Muscle of leg (tissue), 11 donors: ENCODE results near the gene ZCCHC24. TPM values are rescaled to one million over a fixed set of nuclear protein-coding genes. Genes with fewer than 3 reads are reported as not detected.

Experiments
- DNase-seq: peaks from one replicate; pipeline ENCODE4 v3.0.0; 2013
- H3K27ac ChIP-seq: one replicate; pipeline ENCODE4 v1.5.1; 2013; ENCODE audit warnings: mild to moderate bottlenecking, low read length, control low read depth
- H3K27me3 ChIP-seq: one replicate; pipeline ENCODE4 v1.6.1; 2013; ENCODE audit warnings: low read length; ENCODE audit not compliant: control insufficient read depth, insufficient read depth
- H3K36me3 ChIP-seq: one replicate; pipeline ENCODE4 v1.6.1; 2013; ENCODE audit warnings: low read length; ENCODE audit not compliant: control insufficient read depth, insufficient read depth
- H3K4me1 ChIP-seq: one replicate; pipeline ENCODE4 v1.6.1; 2013; ENCODE audit warnings: low read length; ENCODE audit not compliant: control insufficient read depth, insufficient read depth
- H3K4me3 ChIP-seq: one replicate; pipeline ENCODE4 v1.5.1; 2013; ENCODE audit warnings: low read length, control low read depth
- H3K9me3 ChIP-seq: replicated peaks from 2 replicates; pipeline ENCODE4 v1.6.1; 2013; ENCODE audit warnings: low read depth, low read length; ENCODE audit not compliant: control insufficient read depth
- WGBS: methylation state at CpG from one replicate; pipeline ENCODE4 v1.1.5; 2013; ENCODE audit warnings: missing lambda C conversion rate; ENCODE audit not compliant: insufficient coverage; 5-methylcytosine and 5-hydroxymethylcytosine counted together
- polyA plus RNA-seq, 8 donors: library from polyadenylated mRNA; unstranded; fragments of 120-200 nt; gene quantifications; one replicate each; pipeline versions ENCODE4 v1.2.1 to v1.2.3, GENCODE V29; 2013; ENCODE audit warnings: inconsistent platforms in 1 of 8, low replicate concordance in 1 of 8; ENCODE audit not compliant: insufficient read length in 8 of 8, insufficient read depth in 1 of 8
- total RNA-seq: library from RNA; stranded (reverse); fragments of 120-200 nt; gene quantifications from one replicate; pipeline ENCODE4 v1.2.4, GENCODE V29; 2013

The ZCCHC24 gene
- total and polyA plus RNA-seq, 9 donors = 25.0 to 65.5 (median 54.7) TPM

- Histone ChIP-seq H3K27ac (no peak overlapping the region), H3K9me3 (no peaks in the 10 kb centered on the region), H3K4me3 (no peak overlapping the region), H3K36me3 (peaks cover 64% of the 10 kb centered on the region), H3K4me1 (peaks cover 59% of the 10 kb centered on the region), H3K27me3 (no peaks in the 10 kb centered on the region)
- WGBS = 72% methylated on average over 6 of the region's 12 CpGs
- no peak for DNase-seq
Observed at GRCh38 chr10:79415736-79416577, 29.5 kb downstream of the ZCCHC24 start.

GRCh38 chr10:79414714-79415113, 30.7 kb downstream of the ZCCHC24 start:
- no peak for DNase-seq
- Histone ChIP-seq H3K4me1 (peaks cover 46% of the 10 kb centered on the region), H3K9me3 (no peaks in the 10 kb centered on the region), H3K27me3 (no peaks in the 10 kb centered on the region), H3K36me3 (peaks cover 64% of the 10 kb centered on the region), H3K4me3 (no peak overlapping the region), H3K27ac (no peak overlapping the region)
- 89% methylated on average over 3 of the region's 3 CpGs for WGBS

- WGBS = 51% methylated on average over 7 of the region's 10 CpGs
- Histone ChIP-seq H3K4me1 (peaks cover 31% of the 10 kb centered on the region), H3K27me3 (no peaks in the 10 kb centered on the region), H3K4me3 (no peak overlapping the region), H3K9me3 (no peaks in the 10 kb centered on the region), H3K36me3 (peaks cover 55% of the 10 kb centered on the region), H3K27ac (no peak overlapping the region)
- DNase-seq = no peak
Observed at GRCh38 chr10:79413196-79413595, 32.2 kb downstream of the ZCCHC24 start.

- Histone ChIP-seq H3K9me3 (no peaks in the 10 kb centered on the region), H3K27ac (no peak overlapping the region), H3K27me3 (no peaks in the 10 kb centered on the region), H3K4me3 (no peak overlapping the region), H3K36me3 (peaks cover 48% of the 10 kb centered on the region), H3K4me1 (peaks cover 29% of the 10 kb centered on the region)
- 81% methylated on average over 5 of the region's 11 CpGs for WGBS
- DNase-seq = no peak
Observed at GRCh38 chr10:79412516-79412915, 32.9 kb downstream of the ZCCHC24 start.

GRCh38 chr10:79411546-79412495, 33.6 kb downstream of the ZCCHC24 start:
- H3K27ac ChIP-seq = no peak overlapping the region
- H3K9me3 ChIP-seq = no peaks in the 10 kb centered on the region
- no peak overlapping the region for H3K4me3 ChIP-seq
- no peaks in the 10 kb centered on the region for H3K27me3 ChIP-seq
- 68% methylated on average over 22 of the region's 22 CpGs for WGBS
- peaks cover 43% of the 10 kb centered on the region for H3K36me3 ChIP-seq
- peaks cover 22% of the 10 kb centered on the region for H3K4me1 ChIP-seq
- DNase-seq = no peak

GRCh38 chr10:79410315-79411094, 34.9 kb downstream of the ZCCHC24 start:
- no peak overlapping the region for H3K4me3 ChIP-seq
- 76% methylated on average over 10 of the region's 10 CpGs for WGBS
- peaks cover 8% of the 10 kb centered on the region for H3K4me1 ChIP-seq
- no peaks in the 10 kb centered on the region for H3K9me3 ChIP-seq
- peaks cover 36% of the 10 kb centered on the region for H3K36me3 ChIP-seq
- H3K27ac ChIP-seq = peak overlapping the region; percentile 29
- no peak for DNase-seq
- H3K27me3 ChIP-seq = no peaks in the 10 kb centered on the region

GRCh38 chr10:79409726-79410085, 35.7 kb downstream of the ZCCHC24 start:
- H3K4me3 ChIP-seq = no peak overlapping the region
- WGBS = 52% methylated on average over 2 of the region's 9 CpGs
- no peaks in the 10 kb centered on the region for H3K27me3 ChIP-seq
- DNase-seq = no peak
- H3K27ac ChIP-seq = peak overlapping the region; percentile 17
- peaks cover 3% of the 10 kb centered on the region for H3K4me1 ChIP-seq
- no peaks in the 10 kb centered on the region for H3K9me3 ChIP-seq
- peaks cover 31% of the 10 kb centered on the region for H3K36me3 ChIP-seq

GRCh38 chr10:79409038-79409725, 36.2 kb downstream of the ZCCHC24 start:
- Histone ChIP-seq H3K4me1 (no peaks in the 10 kb centered on the region), H3K27me3 (no peaks in the 10 kb centered on the region), H3K4me3 (no peak overlapping the region), H3K27ac (peak overlapping the region; percentile 29), H3K36me3 (peaks cover 26% of the 10 kb centered on the region), H3K9me3 (no peaks in the 10 kb centered on the region)
- WGBS = 64% methylated on average over 3 of the region's 6 CpGs
- no peak for DNase-seq
